ENCODE results near the gene GLI1. TPM values are rescaled to one million over a fixed set of nuclear protein-coding genes. Genes with fewer than 3 reads are reported as not detected.

Gene GLI1
- total and polyA plus RNA-seq, 4 donors: 0.74 to 5.7 (median 2.1) TPM

DNA sequence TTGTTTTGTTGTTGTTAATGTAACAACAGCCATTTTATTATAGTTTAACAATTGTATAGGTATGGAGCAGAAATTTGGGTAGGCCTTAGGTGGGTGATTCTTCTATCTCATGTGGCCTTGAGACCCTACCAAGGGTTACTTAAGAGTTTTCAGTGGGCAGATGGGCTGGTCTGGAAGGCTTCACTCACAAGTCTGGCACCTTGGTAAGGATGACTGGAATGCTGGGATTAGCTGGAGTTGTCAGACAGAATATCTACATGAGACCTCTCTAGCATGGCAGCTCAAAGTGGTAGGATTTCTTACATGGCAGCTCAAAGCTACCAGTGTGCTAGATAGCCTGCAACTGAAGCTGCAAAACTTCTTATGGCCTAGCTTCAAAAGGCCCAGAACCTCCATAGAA is 26.1 kb downstream of the GLI1 start:
- Histone ChIP-seq H3K9me3 (ENCODE audit: control insufficient read depth in 4 of 4, insufficient read depth in 3 of 4, low read length in 3 of 4) (no peaks in the 10 kb centered on the region), H3K4me3 (no peak overlapping the region), H3K36me3 (ENCODE audit: control insufficient read depth in 4 of 4, insufficient read depth in 4 of 4, low read length in 4 of 4) (peaks cover 8 to 16% (median 13%) of the 10 kb centered on the region in 4 donors), H3K27me3 (ENCODE audit: control insufficient read depth in 3 of 3, insufficient read depth in 3 of 3, low read length in 2 of 3) (peaks cover 0 to 3% (median 0%) of the 10 kb centered on the region in 3 donors), H3K9ac (ENCODE audit: insufficient read depth in 1 of 2, low read length in 2 of 2) (no peak overlapping the region), H3K27ac (ENCODE audit: low read depth in 1 of 2, low read length in 1 of 2) (no peak overlapping the region), H3K4me1 (ENCODE audit: control insufficient read depth in 5 of 5, insufficient read depth in 5 of 5, low read length in 5 of 5) (peaks cover 0 to 10% (median 7%) of the 10 kb centered on the region in 5 donors)
- ATAC-seq (ENCODE audit: insufficient read depth, low FRiP score) (no peak), DNase-seq (no peak)
- TF ChIP-seq, protein P1, sequence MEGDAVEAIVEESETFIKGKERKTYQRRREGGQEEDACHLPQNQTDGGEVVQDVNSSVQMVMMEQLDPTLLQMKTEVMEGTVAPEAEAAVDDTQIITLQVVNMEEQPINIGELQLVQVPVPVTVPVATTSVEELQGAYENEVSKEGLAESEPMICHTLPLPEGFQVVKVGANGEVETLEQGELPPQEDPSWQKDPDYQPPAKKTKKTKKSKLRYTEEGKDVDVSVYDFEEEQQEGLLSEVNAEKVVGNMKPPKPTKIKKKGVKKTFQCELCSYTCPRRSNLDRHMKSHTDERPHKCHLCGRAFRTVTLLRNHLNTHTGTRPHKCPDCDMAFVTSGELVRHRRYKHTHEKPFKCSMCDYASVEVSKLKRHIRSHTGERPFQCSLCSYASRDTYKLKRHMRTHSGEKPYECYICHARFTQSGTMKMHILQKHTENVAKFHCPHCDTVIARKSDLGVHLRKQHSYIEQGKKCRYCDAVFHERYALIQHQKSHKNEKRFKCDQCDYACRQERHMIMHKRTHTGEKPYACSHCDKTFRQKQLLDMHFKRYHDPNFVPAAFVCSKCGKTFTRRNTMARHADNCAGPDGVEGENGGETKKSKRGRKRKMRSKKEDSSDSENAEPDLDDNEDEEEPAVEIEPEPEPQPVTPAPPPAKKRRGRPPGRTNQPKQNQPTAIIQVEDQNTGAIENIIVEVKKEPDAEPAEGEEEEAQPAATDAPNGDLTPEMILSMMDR (IDR thresholded peaks at IDR 0.05; ENCODE audit: control extremely low read depth, extremely low read depth): no peak

DNA sequence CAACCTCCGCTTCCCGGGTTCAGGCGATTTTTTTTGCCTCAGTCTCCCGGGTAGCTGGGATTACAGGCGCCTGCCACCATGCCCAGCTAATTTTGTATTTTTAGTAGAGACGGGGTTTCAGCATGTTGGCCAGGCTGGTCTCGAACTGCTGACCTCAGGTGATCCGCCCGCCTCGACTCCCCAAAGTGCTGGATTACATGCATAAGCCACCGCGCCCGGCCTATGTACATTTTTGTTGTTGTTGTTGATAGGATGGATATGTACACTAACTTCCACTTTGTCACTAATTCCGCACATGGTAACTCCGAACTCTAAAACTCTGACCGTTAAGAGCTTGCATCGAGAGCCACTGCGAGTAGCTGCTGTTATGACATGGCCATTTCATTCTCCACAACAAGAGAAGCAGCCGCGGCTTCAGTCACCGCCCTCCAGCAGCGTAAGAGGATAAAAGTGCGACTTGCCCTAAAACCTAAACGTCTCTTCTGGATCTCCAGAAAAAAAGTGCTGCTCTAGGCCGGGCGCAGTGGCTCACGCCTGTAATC is 27.5 kb downstream of the GLI1 start:
- Histone ChIP-seq H3K9ac (ENCODE audit: insufficient read depth in 1 of 2, low read length in 2 of 2) (no peak overlapping the region), H3K9me3 (ENCODE audit: control insufficient read depth in 4 of 4, insufficient read depth in 3 of 4, low read length in 3 of 4) (no peaks in the 10 kb centered on the region), H3K27ac (ENCODE audit: low read depth in 1 of 2, low read length in 1 of 2) (no peak overlapping the region), H3K4me1 (ENCODE audit: control insufficient read depth in 5 of 5, insufficient read depth in 5 of 5, low read length in 5 of 5) (peaks cover 0 to 10% (median 7%) of the 10 kb centered on the region in 5 donors), H3K36me3 (ENCODE audit: control insufficient read depth in 4 of 4, insufficient read depth in 4 of 4, low read length in 4 of 4) (peaks cover 17 to 25% (median 21%) of the 10 kb centered on the region in 4 donors), H3K27me3 (ENCODE audit: control insufficient read depth in 3 of 3, insufficient read depth in 3 of 3, low read length in 2 of 3) (no peaks in the 10 kb centered on the region), H3K4me3 (no peak overlapping the region)
- TF ChIP-seq, protein P1 (IDR thresholded peaks at IDR 0.05; ENCODE audit: control extremely low read depth, extremely low read depth): no peak
- DNase-seq (peak in 1 of 3 donors; percentile 12), ATAC-seq (ENCODE audit: insufficient read depth, low FRiP score) (no peak)
- WGBS, 2 donors: 91 to 94% methylated on average over 27 of the region's 27 CpGs

DNA sequence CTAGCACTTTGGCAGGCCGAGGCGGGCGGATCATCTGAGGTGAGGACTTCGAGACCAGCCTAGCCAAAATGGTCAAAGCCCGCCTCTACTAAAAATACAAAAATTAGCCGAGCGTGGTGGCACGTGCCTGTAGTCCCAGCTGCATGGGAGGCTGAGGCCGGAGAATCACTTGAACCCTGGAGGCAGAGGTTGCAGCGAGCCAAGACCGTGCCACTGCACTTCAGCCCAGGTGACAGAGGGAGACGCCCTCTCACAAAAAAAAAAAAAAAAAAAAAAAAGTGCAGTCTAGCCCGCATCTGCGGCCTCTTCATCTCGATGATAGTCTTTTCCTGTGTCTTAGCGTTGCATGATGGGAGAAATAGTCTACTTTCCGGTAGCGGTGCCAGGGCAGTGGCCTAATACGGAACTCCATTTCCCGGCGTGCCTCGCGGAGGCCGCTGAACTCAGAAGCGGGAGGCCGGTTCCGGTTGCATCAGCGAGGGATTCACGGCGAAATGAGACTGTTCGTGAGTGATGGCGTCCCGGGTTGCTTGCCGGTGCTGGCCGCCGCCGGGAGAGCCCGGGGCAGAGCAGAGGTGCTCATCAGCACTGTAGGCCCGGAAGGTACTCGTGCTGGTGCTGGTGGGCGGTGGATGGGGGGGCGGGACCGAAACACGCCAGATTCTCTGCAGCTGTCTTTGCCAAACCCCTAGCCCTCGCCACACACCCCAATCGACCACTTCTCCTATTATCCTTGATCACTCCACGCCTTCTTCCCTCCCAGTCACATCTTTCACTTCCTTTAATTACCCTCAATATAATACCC is 28.2 kb downstream of the GLI1 start, which contains the start of gene MARS1:
Gene MARS1, plus strand, starts transcription at position 472 of the 805 bp plus-strand sequence. Its CDS starts 23 bp downstream, at position 495.
- WGBS, 2 donors: 8 to 12% methylated on average over 47 of the region's 47 CpGs
- H3K4me3 ChIP-seq: peak within 1 kb of the TSS; percentile 96
- ATAC-seq (ENCODE audit: insufficient read depth, low FRiP score) (peak; percentile 95), DNase-seq (peak; percentile 94 to 98 (median 97))
- no peaks in the 10 kb centered on the region for H3K27me3 ChIP-seq (ENCODE audit: control insufficient read depth in 3 of 3, insufficient read depth in 3 of 3, low read length in 2 of 3)
- peak within 1 kb of the TSS; percentile 65 to 88 for H3K27ac ChIP-seq (ENCODE audit: low read depth in 1 of 2, low read length in 1 of 2)
- peaks cover 0 to 10% (median 7%) of the 10 kb centered on the region in 5 donors for H3K4me1 ChIP-seq (ENCODE audit: control insufficient read depth in 5 of 5, insufficient read depth in 5 of 5, low read length in 5 of 5)
- peak within 1 kb of the TSS; percentile 75 to 91 for H3K9ac ChIP-seq (ENCODE audit: insufficient read depth in 1 of 2, low read length in 2 of 2)
- H3K9me3 ChIP-seq (ENCODE audit: control insufficient read depth in 4 of 4, insufficient read depth in 3 of 4, low read length in 3 of 4): no peaks in the 10 kb centered on the region
- H3K36me3 ChIP-seq (ENCODE audit: control insufficient read depth in 4 of 4, insufficient read depth in 4 of 4, low read length in 4 of 4): peaks cover 17 to 27% (median 23%) of the 10 kb centered on the region in 4 donors
- TF ChIP-seq, protein P1 (IDR thresholded peaks at IDR 0.05; ENCODE audit: control extremely low read depth, extremely low read depth): no peak
